Hair follicular keratinocyte (primary cell): ENCODE data around the gene MINPP1. TPM values are rescaled to one million over a fixed set of nuclear protein-coding genes. Genes with fewer than 3 reads are reported as not detected.

Experiments used
- total RNA-seq: library from RNA; depleted of rRNA; stranded (reverse); fragments of >200 nt; gene quantifications from 2 replicates; pipeline ENCODE4 v1.2.3, GENCODE V29; 2015

Gene MINPP1
- total RNA-seq: 23.8 and 27.6 TPM in 2 replicates

GRCh38 chr10:87504640-87505365 is at the start of gene MINPP1:
Gene MINPP1, plus strand, starts transcription at chr10:87504893. Its CDS starts 23 bp downstream, at chr10:87504916.

Other genes starting within 250 kb of the MINPP1 start
- gene NUTM2D, start 147.1 kb upstream of the MINPP1 start, total RNA-seq: 1.8 and 1.9 TPM in 2 replicates
- gene PAPSS2, start 155.0 kb downstream of the MINPP1 start, total RNA-seq: 3.1 and 4.4 TPM in 2 replicates